Smooth muscle cell (in vitro differentiated cells): ENCODE data around the gene SETMAR. TPM values are rescaled to one million over a fixed set of nuclear protein-coding genes. Genes with fewer than 3 reads are reported as not detected.

Source experiments
- DNase-seq: peaks from one replicate; lab custom pipeline; 2025; ENCODE audit not compliant: unreplicated experiment; lab: John Stamatoyannopoulos, UW
- H2AFZ ChIP-seq: fragments of 200-600 bp; sonication (generic); 2 replicates; pipeline ENCODE4 v1.6.0; 2016; ENCODE audit warnings: antibody characterized with exemption, low read depth, mild to moderate bottlenecking
- H3F3A ChIP-seq: fragments of 200-600 bp; sonication (generic); 2 replicates; pipeline ENCODE4 v1.6.0; 2017; ENCODE audit warnings: antibody characterized with exemption, low read depth
- H3K27ac ChIP-seq: fragments of 200-600 bp; sonication (generic); 2 replicates; pipeline ENCODE4 v1.5.1; 2016; ENCODE audit warnings: low read depth, mild to moderate bottlenecking
- H3K27me3 ChIP-seq: fragments of 200-600 bp; sonication (generic); 2 replicates; pipeline ENCODE4 v1.6.1; 2016; ENCODE audit warnings: low read depth, mild to moderate bottlenecking
- H3K36me3 ChIP-seq: fragments of 200-600 bp; sonication (generic); 2 replicates; pipeline ENCODE4 v1.5.1; 2016; ENCODE audit warnings: low read depth
- H3K4me1 ChIP-seq: fragments of 200-600 bp; sonication (generic); 2 replicates; pipeline ENCODE4 v1.5.1; 2016; ENCODE audit warnings: low read depth
- H3K4me2 ChIP-seq: fragments of 200-600 bp; sonication (generic); 2 replicates; pipeline ENCODE4 v1.6.0; 2016; ENCODE audit warnings: mild to moderate bottlenecking
- H3K4me3 ChIP-seq: fragments of 200-600 bp; sonication (generic); 2 replicates; pipeline ENCODE4 v1.5.1; 2016; ENCODE audit warnings: mild to moderate bottlenecking
- H3K79me2 ChIP-seq: fragments of 200-600 bp; sonication (generic); 2 replicates; pipeline ENCODE4 v1.6.0; 2016; ENCODE audit warnings: low read depth, mild to moderate bottlenecking
- H3K9ac ChIP-seq: fragments of 200-600 bp; sonication (generic); 2 replicates; pipeline ENCODE4 v1.6.0; 2016; ENCODE audit warnings: low read depth
- H3K9me3 ChIP-seq: fragments of 200-600 bp; sonication (generic); replicated peaks from 2 replicates; pipeline ENCODE4 v1.5.1; 2016; ENCODE audit warnings: low read depth
- H4K20me1 ChIP-seq: fragments of 200-600 bp; sonication (generic); 2 replicates; pipeline ENCODE4 v1.6.0; 2016; ENCODE audit warnings: low read depth
- CTCF ChIP-seq: fragments of 200-600 bp; sonication (generic); IDR thresholded peaks from 2 replicates; pipeline ENCODE4 v1.5.1; 2017; ENCODE audit warnings: borderline replicate concordance, mild to moderate bottlenecking, antibody characterized with exemption; ENCODE audit not compliant: insufficient read depth, poor library complexity, severe bottlenecking
- WGBS: methylation state at CpG from one replicate; pipeline ENCODE4 v1.1.7; 2016; ENCODE audit warnings: low lambda C conversion rate; 5-methylcytosine and 5-hydroxymethylcytosine counted together
- polyA plus RNA-seq: library from polyadenylated mRNA; unstranded; fragments of >200 nt; fragmentation: Nextera tagmentation; extraction: Ambion mirVana; gene quantifications from 2 replicates; pipeline ENCODE4 v1.2.1, GENCODE V29; 2016
- total RNA-seq: library from RNA; depleted of rRNA; stranded (reverse); fragments of >200 nt; gene quantifications from 2 replicates; pipeline ENCODE4 v1.2.3, GENCODE V29; 2014

The SETMAR gene
- total and polyA plus RNA-seq, 2 experiments from 2014 or later, result 7.8 to 12.9 TPM

GRCh38 chr3:4306091-4306490 is 2.9 kb downstream of the SETMAR start:
- Histone ChIP-seq H3K4me2 (no peak overlapping the region), H3K4me1 (peaks cover 29% of the 10 kb centered on the region), H4K20me1 (peaks cover 2% of the 10 kb centered on the region), H3F3A (peaks cover 4% of the 10 kb centered on the region), H2AFZ (no peak overlapping the region), H3K79me2 (peaks cover 27% of the 10 kb centered on the region), H3K27me3 (no peaks in the 10 kb centered on the region), H3K4me3 (no peak overlapping the region), H3K36me3 (peaks cover 2% of the 10 kb centered on the region), H3K27ac (peak overlapping the region; percentile 42), H3K9ac (no peak overlapping the region), H3K9me3 (no peaks in the 10 kb centered on the region)
- WGBS, result 91% methylated on average over 8 of the region's 8 CpGs
- TF ChIP-seq CTCF, result no peak
- no peak for DNase-seq

- H3K79me2 ChIP-seq, result peaks cover 27% of the 10 kb centered on the region
Measured at GRCh38 chr3:4306860-4307259, 3.7 kb downstream of the SETMAR start.

GRCh38 chr3:4309491-4310128 is 6.4 kb downstream of the SETMAR start:
- Histone ChIP-seq H3K4me2 (no peak overlapping the region), H3K4me1 (peaks cover 23% of the 10 kb centered on the region), H2AFZ (no peak overlapping the region), H4K20me1 (peaks cover 3% of the 10 kb centered on the region), H3K9ac (no peak overlapping the region), H3K79me2 (peaks cover 15% of the 10 kb centered on the region), H3K27me3 (no peaks in the 10 kb centered on the region), H3K4me3 (no peak overlapping the region), H3K9me3 (no peaks in the 10 kb centered on the region), H3K27ac (no peak overlapping the region), H3F3A (peaks cover 4% of the 10 kb centered on the region), H3K36me3 (peaks cover 2% of the 10 kb centered on the region)
- no peak for DNase-seq
- no peak for TF ChIP-seq CTCF
- WGBS, result 93% methylated on average over 3 of the region's 3 CpGs

More at GRCh38 chr3:4306860-4307259, 3.7 kb downstream of the SETMAR start:
- Histone ChIP-seq H3K4me3 (no peak overlapping the region), H3K4me2 (peak overlapping the region; percentile 4), H3K27ac (peak overlapping the region; percentile 42), H4K20me1 (peaks cover 3% of the 10 kb centered on the region), H3K9me3 (no peaks in the 10 kb centered on the region), H2AFZ (no peak overlapping the region), H3K9ac (no peak overlapping the region), H3K4me1 (peaks cover 30% of the 10 kb centered on the region), H3K36me3 (peaks cover 2% of the 10 kb centered on the region), H3K27me3 (no peaks in the 10 kb centered on the region), H3F3A (peaks cover 4% of the 10 kb centered on the region)
- no peak for DNase-seq
- WGBS, result 87% methylated on average over 2 of the region's 2 CpGs
- TF ChIP-seq CTCF, result no peak

- TF ChIP-seq CTCF, result no peak
- Histone ChIP-seq H3F3A (no peaks in the 10 kb centered on the region), H3K9me3 (no peaks in the 10 kb centered on the region), H3K4me3 (no peak overlapping the region), H3K27me3 (no peaks in the 10 kb centered on the region), H3K9ac (no peak overlapping the region), H3K79me2 (peaks cover 6% of the 10 kb centered on the region), H3K36me3 (peaks cover 4% of the 10 kb centered on the region), H3K27ac (no peak overlapping the region), H2AFZ (no peak overlapping the region), H4K20me1 (peaks cover 3% of the 10 kb centered on the region), H3K4me2 (no peak overlapping the region), H3K4me1 (peaks cover 12% of the 10 kb centered on the region)
- DNase-seq, result no peak
- WGBS, result 63% methylated on average over 3 of the region's 3 CpGs
Measured at GRCh38 chr3:4310971-4311370, 7.8 kb downstream of the SETMAR start.
